Measurements from ENCODE around the gene CX3CR1.

Gene CX3CR1

GRCh38 chr3:39272191-39272590, 7.6 kb downstream of the CX3CR1 start:
- in situ Hi-C loops (cut with HindIII; ENCODE audit: low pct_ligation_motif_present, low pct_unique_long_range_greater_than_20kb, low sequenced_read_pairs) = no loop called here
- DNase-seq = no peak

GRCh38 chr3:39271363-39271914, 8.4 kb downstream of the CX3CR1 start:
- in situ Hi-C loops (cut with HindIII; ENCODE audit: low pct_ligation_motif_present, low pct_unique_long_range_greater_than_20kb, low sequenced_read_pairs) = no loop called here
- no peak for DNase-seq

DNA sequence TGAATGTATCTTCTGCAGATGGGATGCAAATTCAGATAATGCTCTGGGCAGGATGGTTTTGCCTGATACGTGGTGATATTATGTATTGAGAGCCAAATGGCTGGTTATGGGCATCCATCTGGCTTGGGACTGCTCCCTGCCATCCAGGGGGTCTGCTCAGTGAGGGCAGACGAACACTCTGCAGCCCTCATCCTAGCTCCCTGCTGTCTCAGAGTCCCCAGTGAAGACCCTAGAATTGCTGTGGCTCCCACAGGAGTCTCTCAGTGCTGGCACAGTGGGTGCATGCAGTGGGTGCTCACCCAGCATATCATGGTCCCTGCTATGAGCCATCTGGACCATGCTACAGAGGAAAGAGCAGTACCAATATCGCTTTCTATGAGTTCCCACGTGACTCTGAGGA, 10.3 kb downstream of the CX3CR1 start:
- DNase-seq = no peak
- in situ Hi-C loops (cut with HindIII; ENCODE audit: low pct_ligation_motif_present, low pct_unique_long_range_greater_than_20kb, low sequenced_read_pairs) = no loop called here

DNA sequence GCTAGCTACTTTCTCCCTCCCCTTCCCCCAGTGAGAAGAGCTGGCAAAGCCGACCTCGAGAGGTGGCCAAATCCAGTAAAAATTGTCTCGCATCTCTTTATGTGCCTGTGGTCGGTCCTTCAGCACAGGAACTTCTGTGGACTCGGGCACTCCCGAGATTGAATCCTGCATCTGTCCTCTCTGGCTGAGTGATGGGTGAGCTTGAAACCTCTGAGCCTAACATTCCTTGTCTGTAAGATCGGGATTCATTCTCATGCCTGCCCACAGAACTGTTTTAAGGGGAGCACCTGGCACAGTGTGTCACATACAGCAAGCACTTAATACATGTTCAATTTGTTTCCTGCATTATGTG, 11.3 kb downstream of the CX3CR1 start:
- DNase-seq = no peak
- in situ Hi-C loops (cut with HindIII; ENCODE audit: low pct_ligation_motif_present, low pct_unique_long_range_greater_than_20kb, low sequenced_read_pairs) = no loop called here

DNA sequence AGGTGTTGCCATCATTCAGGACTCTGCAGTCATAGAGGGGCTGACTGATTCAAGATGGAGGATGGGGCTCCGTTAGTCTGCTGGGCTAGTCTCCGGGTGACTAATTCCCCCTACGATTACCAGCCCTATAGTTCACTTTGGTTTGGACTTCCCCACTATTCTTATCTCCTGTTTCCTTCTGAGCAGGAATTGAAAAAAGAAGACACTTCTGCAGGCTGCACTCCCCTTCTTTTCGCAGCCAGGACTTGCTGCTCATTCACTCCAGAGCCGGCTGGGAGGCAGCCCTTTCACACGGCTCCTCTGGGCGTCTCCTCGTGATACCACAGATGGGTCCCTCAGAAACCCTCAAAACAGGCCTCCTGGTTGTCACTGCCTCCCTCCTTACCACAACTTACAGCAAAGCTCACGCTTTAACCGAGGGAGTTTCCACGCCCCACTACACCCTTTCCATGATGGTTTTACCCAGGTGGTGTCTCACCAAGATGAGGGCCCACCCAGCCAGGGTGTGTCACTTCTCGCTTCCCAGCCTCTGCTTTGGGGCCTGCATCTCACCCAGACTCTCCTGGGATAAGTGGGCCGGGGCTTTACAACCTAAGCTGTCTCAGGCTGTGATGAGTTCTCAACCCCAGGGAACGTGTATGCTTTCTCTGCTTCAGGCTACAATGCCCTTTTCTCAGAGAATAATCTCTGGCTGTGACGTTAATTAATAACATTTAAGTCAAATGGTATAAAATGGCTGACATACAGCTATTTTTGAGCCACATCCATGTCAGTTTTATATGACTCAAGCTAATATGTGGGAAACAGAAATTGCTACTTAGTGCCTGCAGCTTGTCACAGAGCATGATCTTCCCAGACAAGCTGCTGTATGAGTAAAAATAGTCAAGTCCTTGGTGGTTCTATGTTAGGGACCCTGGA, 11.9 kb downstream of the CX3CR1 start:
- in situ Hi-C loops (cut with HindIII; ENCODE audit: low pct_ligation_motif_present, low pct_unique_long_range_greater_than_20kb, low sequenced_read_pairs) = no loop called here
- no peak for DNase-seq

DNA sequence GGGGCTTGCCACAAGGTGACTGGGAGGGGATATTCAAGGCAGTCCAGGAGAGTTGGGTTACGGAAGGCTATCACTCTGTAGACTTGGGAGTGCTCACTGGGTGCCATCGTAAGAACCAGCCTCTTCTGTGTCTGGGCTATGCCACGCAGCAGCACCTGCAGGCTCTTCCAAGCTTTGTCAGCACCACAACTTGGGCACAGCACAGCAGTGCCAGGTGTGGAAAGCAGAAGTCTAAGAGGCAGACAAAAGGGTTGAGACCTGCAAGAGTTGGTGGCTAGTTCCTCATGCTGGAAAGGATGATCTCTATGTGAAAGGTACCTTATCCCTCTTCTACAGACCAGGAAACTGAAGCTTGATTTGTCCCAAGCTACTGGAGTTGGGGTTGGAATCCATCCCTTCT, 15.8 kb downstream of the CX3CR1 start:
- in situ Hi-C loops (cut with HindIII; ENCODE audit: low pct_ligation_motif_present, low pct_unique_long_range_greater_than_20kb, low sequenced_read_pairs) = no loop called here
- DNase-seq = no peak

- in situ Hi-C loops (cut with HindIII; ENCODE audit: low pct_ligation_motif_present, low pct_unique_long_range_greater_than_20kb, low sequenced_read_pairs) = no loop called here
- DNase-seq = no peak
Measured at GRCh38 chr3:39263576-39263975, 16.3 kb downstream of the CX3CR1 start.

GRCh38 chr3:39262846-39263245, 17.0 kb downstream of the CX3CR1 start:
- in situ Hi-C loops (cut with HindIII; ENCODE audit: low pct_ligation_motif_present, low pct_unique_long_range_greater_than_20kb, low sequenced_read_pairs) = no loop called here
- no peak for DNase-seq

DNA sequence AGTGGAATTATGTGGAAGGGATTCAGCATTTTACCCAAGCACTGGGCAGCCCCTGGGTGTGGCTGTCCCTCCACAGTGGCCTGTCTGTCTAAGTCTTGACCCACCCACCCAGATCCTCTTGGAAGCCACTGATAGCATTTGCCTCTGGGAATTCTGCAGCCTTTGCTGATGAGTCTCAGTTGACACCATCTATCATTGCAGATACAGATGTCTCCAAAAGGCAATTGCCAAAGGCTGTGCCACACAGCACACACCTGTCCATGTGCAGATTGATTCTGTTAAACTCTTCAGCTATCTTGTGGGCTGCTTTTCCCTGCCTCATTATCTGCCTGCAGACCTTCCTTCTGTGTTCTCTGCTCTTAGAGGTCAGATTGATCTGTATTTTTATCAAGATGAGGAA, 18.1 kb downstream of the CX3CR1 start:
- in situ Hi-C loops (cut with HindIII; ENCODE audit: low pct_ligation_motif_present, low pct_unique_long_range_greater_than_20kb, low sequenced_read_pairs) = no loop called here

DNA sequence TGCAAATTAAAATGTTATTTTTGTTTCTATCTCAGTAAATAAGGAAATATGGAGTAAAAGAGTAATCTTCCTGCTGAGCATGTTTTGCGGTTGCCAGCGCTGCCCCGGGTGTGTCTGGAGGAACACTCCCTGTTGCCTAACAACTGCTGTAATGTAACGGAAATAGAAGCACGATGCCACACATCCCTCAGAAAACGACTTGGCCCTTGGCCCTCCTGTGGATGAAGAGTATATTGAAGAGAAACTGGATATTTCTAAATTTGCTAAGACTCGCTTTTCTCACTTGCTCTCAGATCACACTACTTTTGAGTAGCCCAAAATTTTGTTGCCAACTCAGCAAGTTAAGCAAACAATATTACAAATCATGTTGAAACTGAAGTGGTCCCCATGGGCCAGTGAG, 18.9 kb downstream of the CX3CR1 start:
- DNase-seq = peak; percentile 73
- in situ Hi-C loops (cut with HindIII; ENCODE audit: low pct_ligation_motif_present, low pct_unique_long_range_greater_than_20kb, low sequenced_read_pairs) = no loop called here

More for the DNA sequence above, 18.1 kb downstream of the CX3CR1 start:
- DNase-seq = no peak

DNA sequence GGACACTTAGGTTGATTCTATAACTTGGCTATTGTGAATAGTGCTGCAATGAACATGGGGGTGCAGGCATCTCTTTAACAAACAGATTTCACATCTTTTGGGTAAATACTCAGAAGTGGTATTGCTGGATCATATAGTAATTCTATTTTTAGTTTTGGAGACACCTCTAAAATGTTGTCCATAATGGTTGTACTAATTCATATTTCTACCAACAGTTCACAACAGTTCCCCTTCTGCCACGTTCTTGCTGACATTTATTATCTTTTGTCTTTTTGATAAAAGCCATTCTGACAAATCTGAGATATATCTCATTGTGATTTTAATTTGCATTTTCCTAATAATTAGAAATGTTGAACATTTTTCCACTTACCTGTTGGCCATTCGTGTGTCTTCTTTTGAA, 19.5 kb downstream of the CX3CR1 start:
- DNase-seq = no peak
- in situ Hi-C loops (cut with HindIII; ENCODE audit: low pct_ligation_motif_present, low pct_unique_long_range_greater_than_20kb, low sequenced_read_pairs) = no loop called here

DNA sequence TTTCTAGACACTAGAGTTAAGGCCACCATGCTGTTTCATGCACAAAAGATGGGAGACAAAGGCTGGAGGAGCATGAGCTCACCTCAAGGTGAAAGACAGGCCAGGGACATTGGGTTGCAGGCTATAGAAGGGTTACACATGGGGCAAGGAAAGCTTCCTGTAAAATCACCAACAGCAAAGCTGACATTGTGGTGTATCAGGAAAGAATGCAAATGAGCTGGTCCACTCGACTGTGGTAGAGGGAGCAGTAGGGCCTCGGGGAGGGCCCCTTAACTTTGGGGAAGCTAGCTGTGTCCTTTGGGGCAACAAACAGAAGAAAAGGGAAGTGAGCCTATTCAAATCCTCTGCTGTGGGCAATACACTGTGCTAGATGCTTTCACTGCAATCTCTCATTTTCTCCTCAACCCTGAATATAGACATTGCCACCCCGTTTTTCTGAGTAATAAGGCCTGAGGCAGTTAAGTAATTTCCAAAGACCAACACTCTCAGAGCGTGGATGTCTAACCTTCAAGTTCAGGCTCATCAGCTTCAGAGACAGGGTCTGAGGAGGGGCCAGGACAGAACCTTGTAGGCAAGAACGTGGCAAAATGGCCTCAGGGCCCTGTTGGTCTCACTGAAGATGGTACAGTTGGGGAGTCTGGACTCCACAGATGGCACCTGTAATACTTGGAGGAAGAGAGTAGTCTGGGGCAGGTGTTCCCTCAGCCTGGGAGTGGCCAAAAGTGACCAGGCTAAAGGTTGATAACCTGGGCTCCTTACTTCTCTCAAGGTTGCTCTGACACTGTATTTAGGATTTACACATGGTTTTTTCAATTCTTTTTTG, 24.1 kb downstream of the CX3CR1 start:
- in situ Hi-C loops (cut with HindIII; ENCODE audit: low pct_ligation_motif_present, low pct_unique_long_range_greater_than_20kb, low sequenced_read_pairs) = no loop called here
- DNase-seq = no peak

DNA sequence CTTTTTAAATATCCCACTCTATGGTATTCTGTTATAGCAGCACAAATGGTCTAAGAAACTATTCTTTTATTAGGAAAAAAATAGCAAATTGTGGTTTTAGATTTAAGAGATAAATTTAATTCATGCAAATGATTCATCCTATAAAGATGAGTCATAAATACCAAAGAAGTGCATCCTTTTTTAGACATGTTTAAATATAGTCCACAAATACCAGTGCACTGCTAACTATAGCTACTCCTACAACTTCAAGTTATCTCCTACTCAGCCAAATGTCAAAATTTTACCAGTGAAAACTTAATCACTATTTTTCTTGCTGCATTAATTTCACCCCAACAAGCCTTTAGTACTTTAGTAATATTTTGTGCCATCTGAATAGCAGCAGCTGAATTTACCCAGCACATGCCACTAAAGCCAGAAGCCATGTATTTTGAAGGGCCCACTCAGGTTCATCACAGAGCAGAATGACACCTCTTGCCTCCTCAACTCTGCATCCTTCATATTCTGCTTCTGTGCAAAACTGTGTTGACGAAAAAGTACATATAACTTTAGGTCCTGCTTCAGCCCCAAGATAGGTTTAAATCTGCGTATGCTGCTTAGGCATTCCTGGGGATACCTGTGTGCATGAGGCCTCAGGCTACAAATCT, 24.9 kb downstream of the CX3CR1 start:
- no peak for DNase-seq
- in situ Hi-C loops (cut with HindIII; ENCODE audit: low pct_ligation_motif_present, low pct_unique_long_range_greater_than_20kb, low sequenced_read_pairs) = no loop called here

- in situ Hi-C loops (cut with HindIII; ENCODE audit: low pct_ligation_motif_present, low pct_unique_long_range_greater_than_20kb, low sequenced_read_pairs) = no loop called here
- DNase-seq = no peak
Measured at GRCh38 chr3:39251576-39251975, 28.3 kb downstream of the CX3CR1 start.

- in situ Hi-C loops (cut with HindIII; ENCODE audit: low pct_ligation_motif_present, low pct_unique_long_range_greater_than_20kb, low sequenced_read_pairs) = no loop called here
Measured at GRCh38 chr3:39250116-39250747, 29.6 kb downstream of the CX3CR1 start.

DNA sequence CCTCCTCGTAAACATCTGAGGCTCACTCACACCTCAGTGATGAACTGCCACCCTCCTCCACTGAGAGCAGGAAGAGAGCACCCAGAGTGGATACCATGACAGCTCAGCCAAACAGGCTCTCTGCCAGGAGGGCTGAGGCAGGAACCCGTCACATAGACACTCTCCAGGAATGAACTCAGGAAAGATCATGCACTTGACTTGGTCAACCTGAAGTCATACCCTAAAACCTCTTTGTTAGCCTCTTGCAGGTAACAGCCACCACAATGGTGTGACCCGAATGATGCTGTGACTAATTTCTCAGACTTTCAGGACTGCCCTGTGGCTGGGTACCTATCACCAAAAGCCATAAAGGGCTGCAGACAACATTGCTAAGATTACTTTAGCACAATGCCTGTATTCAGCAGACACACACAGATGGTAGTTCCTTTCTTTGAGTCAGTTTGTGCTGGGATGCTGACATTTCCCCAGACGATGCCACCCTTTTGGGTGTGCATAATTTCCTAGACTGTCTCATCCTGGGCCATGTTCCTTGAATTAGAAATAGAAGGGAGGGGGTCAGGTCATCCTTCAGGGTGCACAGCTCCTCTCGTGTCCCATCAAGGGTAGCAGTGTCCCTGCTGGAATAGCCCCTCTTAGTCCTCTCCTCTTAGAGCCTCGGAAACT, 30.3 kb downstream of the CX3CR1 start:
- in situ Hi-C loops (cut with HindIII; ENCODE audit: low pct_ligation_motif_present, low pct_unique_long_range_greater_than_20kb, low sequenced_read_pairs) = no loop called here
- no peak for DNase-seq

More at GRCh38 chr3:39250116-39250747, 29.6 kb downstream of the CX3CR1 start:
- DNase-seq = no peak

- in situ Hi-C loops (cut with HindIII; ENCODE audit: low pct_ligation_motif_present, low pct_unique_long_range_greater_than_20kb, low sequenced_read_pairs) = no loop called here
- DNase-seq = no peak
Measured at GRCh38 chr3:39241561-39241960, 38.3 kb downstream of the CX3CR1 start.

GRCh38 chr3:39237027-39237426, 42.8 kb downstream of the CX3CR1 start:
- DNase-seq = no peak
- in situ Hi-C loops (cut with HindIII; ENCODE audit: low pct_ligation_motif_present, low pct_unique_long_range_greater_than_20kb, low sequenced_read_pairs) = no loop called here
